Activated CD4-positive, alpha-beta memory T cell treated with anti-CD3 and anti-CD28 coated beads for 36 hours (primary cell): Measurements from ENCODE around the gene SLC12A4. TPM values are rescaled to one million over a fixed set of nuclear protein-coding genes. Genes with fewer than 3 reads are reported as not detected.
"Not testable (repeated sequence)": the region's sequence is repeated elsewhere in the genome, so short reads cannot be mapped to it uniquely, and the experiment has no call there.

ENCODE experiments used
- CTCF ChIA-PET: fragments of 350-600 bp; sonication (Branson Sonifier 250); formaldehyde crosslinking; loops from one replicate; lab custom pipeline; 2021; ENCODE audit warnings: antibody characterized with exemption, inconsistent platforms; lab: Charles Lee
- POLR2A ChIA-PET: fragments of 350-600 bp; sonication (Branson Sonifier 250); formaldehyde crosslinking; loops from one replicate; lab custom pipeline; 2021; ENCODE audit warnings: antibody characterized with exemption; lab: Charles Lee
- DNase-seq: peaks from one replicate; pipeline ENCODE4 v3.0.0-alpha.2; 2020
- H3K27ac Mint-ChIP-seq: one replicate; pipeline ENCODE4 v1.8.0; 2021; ENCODE audit warnings: mixed read lengths
- H3K27me3 Mint-ChIP-seq: one replicate; pipeline ENCODE4 v1.8.0; 2021; ENCODE audit warnings: mixed read lengths
- H3K36me3 Mint-ChIP-seq: one replicate; pipeline ENCODE4 v1.8.0; 2021; ENCODE audit warnings: mixed read lengths
- H3K4me1 Mint-ChIP-seq: one replicate; pipeline ENCODE4 v1.8.0; 2021; ENCODE audit warnings: low read depth, mixed read lengths
- H3K4me3 Mint-ChIP-seq: one replicate; pipeline ENCODE4 v1.8.0; 2021; ENCODE audit warnings: mild to moderate bottlenecking, mixed read lengths
- H3K9me3 Mint-ChIP-seq: one replicate; pipeline ENCODE4 v1.8.0; 2021; ENCODE audit warnings: mixed read lengths
- intact Hi-C: fragments of 100-400 bp; cut with micrococcal nuclease; formaldehyde crosslinking; loops from one replicate; pipeline ENCODE4 v1.15.1; 2023
- total RNA-seq, 2 experiments: library from RNA; stranded (reverse); gene quantifications; one replicate each; pipeline ENCODE4 v1.2.3, GENCODE V29; 2021

SLC12A4 gene
- 10 to 100 TPM; 27.1 to 29.9 TPM for total RNA-seq

GRCh38 chr16:67968400-67969253, at the start of gene SLC12A4:
TSS of gene SLC12A4 (minus strand) at chr16:67968637. CDS start at chr16:67968553, 84 bp downstream.
- no peaks in the 10 kb centered on the region for H3K9me3 Mint-ChIP-seq
- intact Hi-C loops: loop anchor here (1.0 to 2.0 kb wide), 3 partner anchors 30 to 72 kb away; partner anchors contain the start of genes DPEP2 and PSMB10
- H3K27ac Mint-ChIP-seq: peak within 1 kb of the TSS; percentile 78
- H3K36me3 Mint-ChIP-seq: no peaks in the 10 kb centered on the region
- peaks cover 18% of the 10 kb centered on the region for H3K4me1 Mint-ChIP-seq
- H3K27me3 Mint-ChIP-seq: no peaks in the 10 kb centered on the region
- ChIA-PET CTCF (interaction anchor here (0.7 kb wide), 1 partner anchor 422 kb away, joined by 3 read pairs; no protein-coding TSS in a partner anchor), POLR2A (interaction anchor here (0.8 to 1.7 kb wide), 2 partner anchors 32 to 101 kb away, joined by 3 to 6 read pairs; partner anchors contain the start of gene PSMB10)
- peak within 1 kb of the TSS; percentile 99 for H3K4me3 Mint-ChIP-seq
- peak; percentile 94 for DNase-seq

DNA sequence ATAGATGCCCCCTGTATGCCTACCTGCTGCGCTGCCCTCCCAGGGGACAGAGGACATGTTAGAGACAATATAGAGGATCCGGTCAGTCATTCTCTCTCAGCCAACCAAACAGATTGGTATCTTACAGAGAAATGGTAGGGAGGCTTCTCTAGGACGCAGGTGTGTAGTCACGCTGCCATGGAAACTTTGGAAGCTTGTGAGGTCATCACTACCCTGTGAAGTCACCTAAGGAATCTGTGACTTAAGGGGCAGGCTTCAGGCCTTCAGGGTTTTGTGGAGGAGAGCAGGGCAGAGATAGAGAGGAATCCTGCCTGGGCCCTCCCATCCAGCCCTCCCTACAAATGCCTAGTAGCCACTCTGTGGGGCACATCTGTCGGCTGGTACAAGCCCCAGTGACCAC, 47.2 kb upstream of the SLC12A4 start, which contains the start of gene DPEP2NB:
TSS of gene DPEP2NB (minus strand) at position 231 of the 400 bp plus-strand sequence. CDS start at position 90, 141 bp downstream.
- ChIA-PET POLR2A (interaction anchor here (1.1 kb wide), 1 partner anchor 11 kb away, joined by 3 read pairs; no protein-coding TSS in a partner anchor), CTCF (interaction anchor here (1.1 kb wide), 1 partner anchor 132 kb away, joined by 3 read pairs; no protein-coding TSS in a partner anchor)
- Mint-ChIP-seq H3K36me3 (no peaks in the 10 kb centered on the region), H3K4me3 (no peak within 1 kb of the TSS), H3K27me3 (no peaks in the 10 kb centered on the region), H3K27ac (no peak within 1 kb of the TSS), H3K9me3 (no peaks in the 10 kb centered on the region), H3K4me1 (no peaks in the 10 kb centered on the region)
- no peak for DNase-seq
- intact Hi-C loops: no loop called here

GRCh38 chr16:68013440-68013839, 45.0 kb upstream of the SLC12A4 start:
- no peak overlapping the region for H3K27ac Mint-ChIP-seq
- CTCF ChIA-PET: interaction anchor here (1.7 kb wide), 1 partner anchor 20 kb away, joined by 6 read pairs; no protein-coding TSS in a partner anchor
- POLR2A ChIA-PET: no interaction called here
- no peaks in the 10 kb centered on the region for H3K9me3 Mint-ChIP-seq
- peak; percentile 25 for DNase-seq
- H3K27me3 Mint-ChIP-seq: no peaks in the 10 kb centered on the region
- no peaks in the 10 kb centered on the region for H3K4me1 Mint-ChIP-seq
- no peaks in the 10 kb centered on the region for H3K36me3 Mint-ChIP-seq
- intact Hi-C loops: no loop called here
- H3K4me3 Mint-ChIP-seq: no peak overlapping the region

GRCh38 chr16:68009872-68010271, 41.4 kb upstream of the SLC12A4 start:
- H3K27ac Mint-ChIP-seq, POLR2A ChIA-PET, intact Hi-C loops: not testable (repeated sequence)

DNA sequence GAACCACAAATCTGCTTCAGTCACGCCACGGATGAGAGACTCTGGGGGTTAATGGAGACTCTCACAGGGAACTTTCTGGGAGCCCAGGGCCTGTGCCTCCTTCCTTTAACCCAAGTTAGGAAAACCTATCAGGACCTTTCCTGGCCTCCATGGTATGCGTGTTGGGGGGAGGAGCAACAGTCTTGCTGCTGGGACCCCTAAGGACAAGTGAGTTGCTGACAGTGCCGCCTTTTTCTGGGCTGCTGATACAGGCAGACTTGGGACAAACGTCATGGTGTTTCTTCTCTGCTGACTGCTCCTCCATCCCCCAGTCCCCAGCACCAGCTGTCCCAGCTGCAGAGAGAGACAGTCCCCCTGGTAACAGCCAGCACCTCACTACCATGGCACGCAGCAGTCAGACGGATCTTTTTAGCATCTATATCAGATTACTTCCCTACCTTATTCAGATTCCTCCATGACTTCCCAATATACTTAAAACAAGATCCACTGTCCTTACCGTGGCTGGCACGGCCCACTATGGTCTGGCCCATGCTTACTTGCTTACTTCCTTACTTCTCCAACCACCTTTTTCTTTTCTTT, 40.8 kb upstream of the SLC12A4 start:
- CTCF ChIA-PET: no interaction called here
- Mint-ChIP-seq H3K9me3 (no peaks in the 10 kb centered on the region), H3K27me3 (no peaks in the 10 kb centered on the region), H3K36me3 (no peaks in the 10 kb centered on the region), H3K4me3 (no peak overlapping the region), H3K4me1 (peaks cover 23% of the 10 kb centered on the region), H3K27ac (no peak overlapping the region)
- no peak for DNase-seq
- POLR2A ChIA-PET: no interaction called here
- intact Hi-C loops: no loop called here

More at GRCh38 chr16:68009872-68010271, 41.4 kb upstream of the SLC12A4 start:
- CTCF ChIA-PET, H3K27me3 Mint-ChIP-seq, H3K36me3 Mint-ChIP-seq, H3K9me3 Mint-ChIP-seq, H3K4me3 Mint-ChIP-seq, DNase-seq: not testable (repeated sequence)
- H3K4me1 Mint-ChIP-seq: peaks cover 20% of the 10 kb centered on the region

GRCh38 chr16:68005786-68006286, 37.4 kb upstream of the SLC12A4 start:
- ChIA-PET CTCF (interaction anchor here (0.7 to 2.2 kb wide), 8 partner anchors 10 to 515 kb away, joined by 3 to 11 read pairs (median 3); partner anchors contain the start of genes DDX28 and DUS2), POLR2A (interaction anchor here (0.6 to 2.6 kb wide), 4 partner anchors 17 to 109 kb away, joined by 3 to 17 read pairs (median 4); partner anchors contain the start of genes DDX28 and DUS2)
- peak; percentile 55 for DNase-seq
- peak overlapping the region; percentile 78 for H3K27ac Mint-ChIP-seq
- H3K36me3 Mint-ChIP-seq: no peaks in the 10 kb centered on the region
- intact Hi-C loops: no loop called here
- no peak overlapping the region for H3K4me3 Mint-ChIP-seq
- H3K4me1 Mint-ChIP-seq: peaks cover 29% of the 10 kb centered on the region
- no peaks in the 10 kb centered on the region for H3K9me3 Mint-ChIP-seq
- no peaks in the 10 kb centered on the region for H3K27me3 Mint-ChIP-seq

DNA sequence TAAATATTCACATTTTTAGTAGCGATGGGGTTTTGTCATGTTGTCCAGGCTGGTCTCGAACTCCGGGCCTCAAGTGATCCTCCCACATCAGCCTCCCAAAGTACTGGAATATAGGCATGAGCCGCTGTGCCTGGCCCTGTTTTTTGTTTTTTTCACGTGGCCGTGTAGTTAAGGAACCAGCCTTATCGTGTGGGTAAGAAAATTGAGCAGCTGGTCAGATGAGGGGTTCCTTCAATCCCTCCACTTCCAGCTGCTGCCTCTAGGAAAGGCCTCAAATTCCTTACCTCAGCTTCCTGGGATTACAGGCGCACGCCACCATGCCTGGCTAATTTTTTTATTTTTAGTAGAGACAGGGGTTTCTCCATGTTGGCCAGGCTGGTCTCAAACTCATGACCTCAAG, 36.8 kb upstream of the SLC12A4 start:
- Mint-ChIP-seq H3K4me1 (peaks cover 35% of the 10 kb centered on the region), H3K4me3 (no peak overlapping the region), H3K27me3 (no peaks in the 10 kb centered on the region), H3K36me3 (no peaks in the 10 kb centered on the region), H3K9me3 (no peaks in the 10 kb centered on the region), H3K27ac (peak overlapping the region; percentile 78)
- no peak for DNase-seq
- ChIA-PET CTCF (interaction anchor here (0.7 to 2.2 kb wide), 7 partner anchors 11 to 516 kb away, joined by 3 to 11 read pairs (median 3); partner anchors contain the start of genes DDX28 and DUS2), POLR2A (interaction anchor here (1.3 to 2.6 kb wide), 3 partner anchors 18 to 70 kb away, joined by 3 to 17 read pairs (median 4); partner anchors contain the start of genes DDX28 and DUS2)
- intact Hi-C loops: no loop called here

- intact Hi-C loops: no loop called here
- no peaks in the 10 kb centered on the region for H3K9me3 Mint-ChIP-seq
- ChIA-PET CTCF (interaction anchor here (0.6 to 2.6 kb wide), 6 partner anchors 9 to 258 kb away, joined by 3 to 9 read pairs (median 4); no protein-coding TSS in a partner anchor), POLR2A (interaction anchor here (0.6 to 1.7 kb wide), 2 partner anchors 68 to 70 kb away, joined by 3 read pairs; no protein-coding TSS in a partner anchor)
- no peaks in the 10 kb centered on the region for H3K27me3 Mint-ChIP-seq
- no peaks in the 10 kb centered on the region for H3K36me3 Mint-ChIP-seq
- H3K4me1 Mint-ChIP-seq: peaks cover 50% of the 10 kb centered on the region
- H3K27ac Mint-ChIP-seq: no peak overlapping the region
- H3K4me3 Mint-ChIP-seq: no peak overlapping the region
- DNase-seq: no peak
Measured at GRCh38 chr16:68003031-68003430, 34.6 kb upstream of the SLC12A4 start.

DNA sequence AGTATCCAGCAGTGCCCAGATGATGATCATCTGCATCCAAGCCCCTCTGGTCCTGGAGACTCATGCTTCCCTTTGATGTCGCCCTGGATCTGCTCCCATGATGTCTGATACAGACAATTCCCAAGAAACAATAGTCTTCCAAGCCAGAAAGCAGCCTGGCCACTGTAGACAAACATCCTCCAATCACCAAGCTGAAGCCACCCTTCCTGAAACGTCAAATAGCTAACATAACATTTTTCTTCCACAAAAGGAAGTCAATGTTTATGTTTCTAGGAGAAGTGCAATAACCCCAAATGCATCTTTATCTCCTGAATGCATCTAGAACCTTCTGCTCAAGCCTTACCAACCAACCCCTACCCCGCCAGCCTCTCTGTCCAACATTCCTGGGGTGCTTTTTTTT, 32.0 kb upstream of the SLC12A4 start:
- peak overlapping the region; percentile 72 for H3K4me3 Mint-ChIP-seq
- no peak for DNase-seq
- peak overlapping the region; percentile 88 for H3K27ac Mint-ChIP-seq
- H3K4me1 Mint-ChIP-seq: peaks cover 52% of the 10 kb centered on the region
- ChIA-PET POLR2A (no interaction called here), CTCF (interaction anchor here (0.7 to 4.3 kb wide), 2 partner anchors 24 to 40 kb away, joined by 3 to 14 read pairs; no protein-coding TSS in a partner anchor)
- H3K36me3 Mint-ChIP-seq: no peaks in the 10 kb centered on the region
- H3K9me3 Mint-ChIP-seq: no peaks in the 10 kb centered on the region
- no peaks in the 10 kb centered on the region for H3K27me3 Mint-ChIP-seq
- intact Hi-C loops: no loop called here

DNA sequence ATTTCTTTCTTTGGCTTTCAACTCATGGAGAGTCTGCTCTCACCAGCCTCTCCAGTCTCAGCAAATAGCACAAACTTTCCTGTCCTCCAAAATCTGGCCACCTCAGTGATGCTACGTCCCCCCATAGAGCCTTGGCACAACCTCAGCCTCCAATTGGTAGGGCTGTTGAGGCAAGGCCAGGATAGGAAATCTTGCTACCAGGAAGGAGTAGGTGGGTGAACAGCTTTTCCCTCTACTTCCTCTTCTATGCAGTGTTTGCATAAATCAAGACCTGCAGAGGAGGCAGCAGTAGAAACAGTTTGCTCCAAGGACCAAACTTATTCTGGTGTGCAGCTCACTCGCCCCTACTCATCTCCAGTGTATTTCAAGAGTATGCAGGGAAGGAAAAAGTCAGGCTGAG, 31.5 kb upstream of the SLC12A4 start:
- peak overlapping the region; percentile 72 for H3K4me3 Mint-ChIP-seq
- intact Hi-C loops: loop anchor here (2.0 to 5.0 kb wide), 3 partner anchors 31 to 82 kb away; partner anchors contain the start of genes PSMB10 and SLC12A4
- ChIA-PET CTCF (interaction anchor here (0.7 to 4.3 kb wide), 2 partner anchors 24 to 41 kb away, joined by 3 to 14 read pairs; no protein-coding TSS in a partner anchor), POLR2A (interaction anchor here (2.5 kb wide), 1 partner anchor 23 kb away, joined by 10 read pairs; the partner anchor contains the start of genes DDX28 and DUS2)
- H3K4me1 Mint-ChIP-seq: peaks cover 52% of the 10 kb centered on the region
- no peaks in the 10 kb centered on the region for H3K27me3 Mint-ChIP-seq
- H3K36me3 Mint-ChIP-seq: no peaks in the 10 kb centered on the region
- H3K9me3 Mint-ChIP-seq: no peaks in the 10 kb centered on the region
- H3K27ac Mint-ChIP-seq: peak overlapping the region; percentile 88
- DNase-seq: no peak
